ENCODE results near the gene MS4A2. TPM values are rescaled to one million over a fixed set of nuclear protein-coding genes. Genes with fewer than 3 reads are reported as not detected.
"Not testable (repeated sequence)": the region's sequence is repeated elsewhere in the genome, so short reads cannot be mapped to it uniquely, and the experiment has no call there.

MS4A2 gene
- polyA plus RNA-seq, 3 donors: 0.19 to 0.26 TPM; not detected in 1

- H3K4me3 Mint-ChIP-seq: no peak overlapping the region
Observed at GRCh38 chr11:60100516-60100915, 12.1 kb downstream of the MS4A2 start.

GRCh38 chr11:60101368-60101767, 12.9 kb downstream of the MS4A2 start:
- WGBS (ENCODE audit: insufficient coverage): 64% methylated on average over 7 of the region's 11 CpGs
- H3K27ac ChIP-seq (ENCODE audit: low read depth in 1 of 2, low read length in 2 of 2); H3K27me3 ChIP-seq (ENCODE audit: control insufficient read depth in 2 of 2, insufficient read depth in 2 of 2, low read length in 2 of 2); H3K36me3 ChIP-seq (replicated peaks in 1 of 2; ENCODE audit: control insufficient read depth in 1 of 2, insufficient read depth in 2 of 2, low read length in 2 of 2); intact Hi-C loops (cut with micrococcal nuclease); H3K36me3 Mint-ChIP-seq; DNase-seq; H3K79me2 ChIP-seq (ENCODE audit: insufficient read depth, low read length); H3K4me1 ChIP-seq (ENCODE audit: control insufficient read depth in 1 of 2, insufficient read depth in 2 of 2, low read length in 2 of 2); H3K9me3 ChIP-seq (replicated peaks in 1 of 2; ENCODE audit: control insufficient read depth in 1 of 2, insufficient read depth in 1 of 2, low read length in 2 of 2); H4K20me1 ChIP-seq (ENCODE audit: insufficient read depth, low read length); H3K27me3 Mint-ChIP-seq (ENCODE audit: low read depth in 3 of 3); H3K9ac ChIP-seq (ENCODE audit: insufficient read depth, low read length, poor library complexity, severe bottlenecking); H3K4me3 ChIP-seq (replicated peaks in 1 of 3; ENCODE audit: low read depth in 2 of 3, low read length in 3 of 3); H3K9me3 Mint-ChIP-seq: not testable (repeated sequence)
- Mint-ChIP-seq H3K4me1 (peaks cover 15% of the 10 kb centered on the region), H3K27ac (peak overlapping the region in 1 of 7 donors; percentile 11), H3K4me3 (peak overlapping the region; percentile 70 to 73)
- H2AFZ ChIP-seq (ENCODE audit: insufficient read depth, low read depth, low read length, poor library complexity, severe bottlenecking): peak overlapping the region; percentile 35
- peak overlapping the region; percentile 29 for H3K4me2 ChIP-seq (replicated peaks; ENCODE audit: extremely low read depth, low read length, poor library complexity, severe bottlenecking)

More at GRCh38 chr11:60100516-60100915, 12.1 kb downstream of the MS4A2 start:
- Histone ChIP-seq H3K27ac (ENCODE audit: low read depth in 1 of 2, low read length in 2 of 2) (no peak overlapping the region), H3K9ac (ENCODE audit: insufficient read depth, low read length, poor library complexity, severe bottlenecking) (no peak overlapping the region), H4K20me1 (ENCODE audit: insufficient read depth, low read length) (no peaks in the 10 kb centered on the region), H3K9me3 (replicated peaks in 1 of 2; ENCODE audit: control insufficient read depth in 1 of 2, insufficient read depth in 1 of 2, low read length in 2 of 2) (no peaks in the 10 kb centered on the region), H3K4me3 (replicated peaks in 1 of 3; ENCODE audit: low read depth in 2 of 3, low read length in 3 of 3) (no peak overlapping the region), H3K27me3 (ENCODE audit: control insufficient read depth in 2 of 2, insufficient read depth in 2 of 2, low read length in 2 of 2) (no peaks in the 10 kb centered on the region), H2AFZ (ENCODE audit: insufficient read depth, low read depth, low read length, poor library complexity, severe bottlenecking) (no peak overlapping the region), H3K36me3 (replicated peaks in 1 of 2; ENCODE audit: control insufficient read depth in 1 of 2, insufficient read depth in 2 of 2, low read length in 2 of 2) (no peaks in the 10 kb centered on the region), H3K4me2 (replicated peaks; ENCODE audit: extremely low read depth, low read length, poor library complexity, severe bottlenecking) (no peak overlapping the region), H3K4me1 (ENCODE audit: control insufficient read depth in 1 of 2, insufficient read depth in 2 of 2, low read length in 2 of 2) (peaks cover 3% of the 10 kb centered on the region in 2 donors), H3K79me2 (ENCODE audit: insufficient read depth, low read length) (no peaks in the 10 kb centered on the region)
- Mint-ChIP-seq H3K9me3 (peaks cover 0 to 4% (median 0%) of the 10 kb centered on the region in 7 donors), H3K27ac (no peak overlapping the region), H3K4me1 (peaks cover 15% of the 10 kb centered on the region), H3K27me3 (ENCODE audit: low read depth in 3 of 3) (peaks cover 0 to 3% (median 0%) of the 10 kb centered on the region in 3 donors), H3K36me3 (no peaks in the 10 kb centered on the region)
- TF ChIP-seq, protein P1, sequence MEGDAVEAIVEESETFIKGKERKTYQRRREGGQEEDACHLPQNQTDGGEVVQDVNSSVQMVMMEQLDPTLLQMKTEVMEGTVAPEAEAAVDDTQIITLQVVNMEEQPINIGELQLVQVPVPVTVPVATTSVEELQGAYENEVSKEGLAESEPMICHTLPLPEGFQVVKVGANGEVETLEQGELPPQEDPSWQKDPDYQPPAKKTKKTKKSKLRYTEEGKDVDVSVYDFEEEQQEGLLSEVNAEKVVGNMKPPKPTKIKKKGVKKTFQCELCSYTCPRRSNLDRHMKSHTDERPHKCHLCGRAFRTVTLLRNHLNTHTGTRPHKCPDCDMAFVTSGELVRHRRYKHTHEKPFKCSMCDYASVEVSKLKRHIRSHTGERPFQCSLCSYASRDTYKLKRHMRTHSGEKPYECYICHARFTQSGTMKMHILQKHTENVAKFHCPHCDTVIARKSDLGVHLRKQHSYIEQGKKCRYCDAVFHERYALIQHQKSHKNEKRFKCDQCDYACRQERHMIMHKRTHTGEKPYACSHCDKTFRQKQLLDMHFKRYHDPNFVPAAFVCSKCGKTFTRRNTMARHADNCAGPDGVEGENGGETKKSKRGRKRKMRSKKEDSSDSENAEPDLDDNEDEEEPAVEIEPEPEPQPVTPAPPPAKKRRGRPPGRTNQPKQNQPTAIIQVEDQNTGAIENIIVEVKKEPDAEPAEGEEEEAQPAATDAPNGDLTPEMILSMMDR (IDR thresholded peaks at IDR 0.05): no peak
- DNase-seq: no peak
- intact Hi-C loops (cut with micrococcal nuclease): no loop called here
- WGBS (ENCODE audit: insufficient coverage): no CpG with 5 or more reads among the region's 1 CpG

- WGBS (ENCODE audit: insufficient coverage): 82% methylated on average over 6 of the region's 8 CpGs
- H3K79me2 ChIP-seq (ENCODE audit: insufficient read depth, low read length); intact Hi-C loops (cut with micrococcal nuclease); H3K27me3 Mint-ChIP-seq (ENCODE audit: low read depth in 3 of 3); H3K36me3 ChIP-seq (replicated peaks in 1 of 2; ENCODE audit: control insufficient read depth in 1 of 2, insufficient read depth in 2 of 2, low read length in 2 of 2); H3K4me2 ChIP-seq (replicated peaks; ENCODE audit: extremely low read depth, low read length, poor library complexity, severe bottlenecking); H2AFZ ChIP-seq (ENCODE audit: insufficient read depth, low read depth, low read length, poor library complexity, severe bottlenecking); H3K4me3 Mint-ChIP-seq; H3K36me3 Mint-ChIP-seq; H3K4me3 ChIP-seq (replicated peaks in 1 of 3; ENCODE audit: low read depth in 2 of 3, low read length in 3 of 3); H4K20me1 ChIP-seq (ENCODE audit: insufficient read depth, low read length); H3K27me3 ChIP-seq (ENCODE audit: control insufficient read depth in 2 of 2, insufficient read depth in 2 of 2, low read length in 2 of 2); H3K27ac ChIP-seq (ENCODE audit: low read depth in 1 of 2, low read length in 2 of 2); H3K9me3 ChIP-seq (replicated peaks in 1 of 2; ENCODE audit: control insufficient read depth in 1 of 2, insufficient read depth in 1 of 2, low read length in 2 of 2); H3K9ac ChIP-seq (ENCODE audit: insufficient read depth, low read length, poor library complexity, severe bottlenecking); DNase-seq; H3K9me3 Mint-ChIP-seq: not testable (repeated sequence)
- H3K27ac Mint-ChIP-seq: peak overlapping the region in 1 of 7 donors; percentile 22
- H3K4me1 Mint-ChIP-seq: peaks cover 25% of the 10 kb centered on the region
- peaks cover 7 to 13% of the 10 kb centered on the region in 2 donors for H3K4me1 ChIP-seq (ENCODE audit: control insufficient read depth in 1 of 2, insufficient read depth in 2 of 2, low read length in 2 of 2)
Observed at GRCh38 chr11:60104471-60105115, 16.1 kb downstream of the MS4A2 start.

GRCh38 chr11:60108631-60109030, 20.2 kb downstream of the MS4A2 start:
- H3K9me3 ChIP-seq (replicated peaks in 1 of 2; ENCODE audit: control insufficient read depth in 1 of 2, insufficient read depth in 1 of 2, low read length in 2 of 2); H2AFZ ChIP-seq (ENCODE audit: insufficient read depth, low read depth, low read length, poor library complexity, severe bottlenecking); H3K27me3 ChIP-seq (ENCODE audit: control insufficient read depth in 2 of 2, insufficient read depth in 2 of 2, low read length in 2 of 2); H3K4me3 ChIP-seq (replicated peaks in 1 of 3; ENCODE audit: low read depth in 2 of 3, low read length in 3 of 3); H3K4me2 ChIP-seq (replicated peaks; ENCODE audit: extremely low read depth, low read length, poor library complexity, severe bottlenecking); H3K4me1 ChIP-seq (ENCODE audit: control insufficient read depth in 1 of 2, insufficient read depth in 2 of 2, low read length in 2 of 2); H4K20me1 ChIP-seq (ENCODE audit: insufficient read depth, low read length); H3K27ac ChIP-seq (ENCODE audit: low read depth in 1 of 2, low read length in 2 of 2); DNase-seq; H3K36me3 Mint-ChIP-seq; H3K79me2 ChIP-seq (ENCODE audit: insufficient read depth, low read length); H3K36me3 ChIP-seq (replicated peaks in 1 of 2; ENCODE audit: control insufficient read depth in 1 of 2, insufficient read depth in 2 of 2, low read length in 2 of 2); H3K27me3 Mint-ChIP-seq (ENCODE audit: low read depth in 3 of 3); intact Hi-C loops (cut with micrococcal nuclease); H3K9ac ChIP-seq (ENCODE audit: insufficient read depth, low read length, poor library complexity, severe bottlenecking); H3K9me3 Mint-ChIP-seq; H3K4me3 Mint-ChIP-seq: not testable (repeated sequence)
- Mint-ChIP-seq H3K27ac (peak overlapping the region in 2 of 7 donors; percentile 6 to 64), H3K4me1 (peaks cover 10% of the 10 kb centered on the region)
- WGBS (ENCODE audit: insufficient coverage): 96% methylated on average over 2 of the region's 5 CpGs
